GM21367 (cell line): ENCODE results near the gene OR52E1.

ENCODE experiments used
- ATAC-seq: cut with Tn5 transposase; IDR thresholded peaks from one replicate; pipeline ENCODE4 v1.9.1; 2021; ENCODE audit not compliant: unreplicated experiment

OR52E1 gene

GRCh38 chr11:5115339-5115738 lies 46.0 kb downstream of the OR52E1 start:
- ATAC-seq: no peak

GRCh38 chr11:5117588-5117987 lies 48.2 kb downstream of the OR52E1 start:
- no peak for ATAC-seq

DNA sequence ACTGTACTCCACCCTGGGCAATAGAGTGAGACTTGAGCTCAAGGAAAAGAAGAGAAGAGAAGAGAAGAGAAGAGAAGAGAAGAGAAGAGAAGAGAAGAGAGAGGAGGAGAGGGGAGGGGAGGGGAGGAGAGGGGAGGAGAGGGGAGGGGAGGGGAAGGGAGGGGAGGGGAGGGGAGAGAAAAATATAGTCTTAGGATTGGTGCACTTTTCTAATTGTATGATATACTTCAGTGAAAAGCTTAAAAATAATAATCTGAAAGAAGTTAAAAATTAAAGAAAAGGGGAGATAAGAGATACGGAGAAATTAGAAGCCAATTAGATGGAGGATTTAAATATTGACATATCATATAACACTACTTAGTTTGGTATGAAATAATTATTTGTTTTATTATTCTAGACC lies 49.5 kb downstream of the OR52E1 start:
- no peak for ATAC-seq
